OCI-LY3 (cell line): ENCODE results near the gene HS2ST1.

Experiments used
- H2AFZ ChIP-seq: fragments of 200-600, 300-600 bp; shearing (Covaris generic); 2 replicates; pipeline ENCODE4 v1.6.0; 2014; ENCODE audit warnings: antibody characterized with exemption, low read depth, low read length
- H3K27ac ChIP-seq: fragments of 200-600, 300-600 bp; sonication (generic); 2 replicates; pipeline ENCODE4 v1.5.1; 2014; ENCODE audit warnings: mild to moderate bottlenecking, low read length, moderate library complexity, mixed read lengths
- H3K27me3 ChIP-seq: fragments of 200-600, 300-600 bp; sonication (generic); 2 replicates; pipeline ENCODE4 v1.6.1; 2014; ENCODE audit warnings: low read depth, low read length, mixed read lengths
- H3K36me3 ChIP-seq: fragments of 200-600, 300-600 bp; sonication (generic); replicated peaks from 2 replicates; pipeline ENCODE3; 2014; ENCODE audit warnings: low read depth, low read length, mixed read lengths
- H3K4me1 ChIP-seq: fragments of 300-600, 200-600 bp; sonication (generic); 2 replicates; pipeline ENCODE4 v1.6.1; 2014; ENCODE audit warnings: low read length, mixed read lengths
- H3K4me2 ChIP-seq: fragments of 200-600, 300-600 bp; sonication (generic); 2 replicates; pipeline ENCODE4 v1.6.1; 2014; ENCODE audit warnings: low read length, mixed read lengths
- H3K4me3 ChIP-seq: fragments of 300-600, 200-600 bp; sonication (generic); 2 replicates; pipeline ENCODE4 v1.5.1; 2014; ENCODE audit warnings: antibody characterized with exemption, mild to moderate bottlenecking, low read length, moderate library complexity
- H3K79me2 ChIP-seq: fragments of 300-600, 200-600 bp; shearing (Covaris generic); 2 replicates; pipeline ENCODE4 v1.6.1; 2014; ENCODE audit warnings: mild to moderate bottlenecking, low read length, mixed read lengths
- H3K9ac ChIP-seq: fragments of 300-600, 200-600 bp; shearing (Covaris generic); 2 replicates; pipeline ENCODE4 v1.6.0; 2014; ENCODE audit warnings: mild to moderate bottlenecking, low read length, moderate library complexity
- H3K9me3 ChIP-seq: fragments of 200-600, 300-600 bp; shearing (Covaris generic); 2 replicates; pipeline ENCODE4 v1.6.1; 2014; ENCODE audit warnings: low read length, mixed read lengths; ENCODE audit not compliant: insufficient read depth
- H4K20me1 ChIP-seq: fragments of 200-600, 300-600 bp; sonication (generic); 2 replicates; pipeline ENCODE4 v1.6.1; 2016; ENCODE audit warnings: low read length, mixed read lengths; ENCODE audit not compliant: insufficient read depth
- CTCF ChIP-seq: fragments of 200-600, 300-600 bp; sonication (generic); IDR thresholded peaks from 2 replicates; pipeline ENCODE4 v1.5.1; 2014; ENCODE audit warnings: antibody characterized with exemption, low read length, low read depth
- EZH2phosphoT487 ChIP-seq: fragments of 200-600 bp; shearing (Covaris generic); IDR thresholded peaks from 2 replicates; pipeline ENCODE4 v1.6.1; 2018; ENCODE audit warnings: antibody characterized with exemption, mixed run types, low read depth

Gene HS2ST1

GRCh38 chr1:87103074-87103473 is 188.6 kb downstream of the HS2ST1 start:
- Histone ChIP-seq H3K4me2 (no peak overlapping the region), H3K27ac (no peak overlapping the region), H3K4me3 (no peak overlapping the region), H3K4me1 (peaks cover 3% of the 10 kb centered on the region; the same call in 1 of the 2 replicates), H3K79me2 (no peaks in the 10 kb centered on the region), H3K36me3 (no peaks in the 10 kb centered on the region), H4K20me1 (no peaks in the 10 kb centered on the region), H2AFZ (no peak overlapping the region), H3K9me3 (no peaks in the 10 kb centered on the region), H3K9ac (no peak overlapping the region), H3K27me3 (no peaks in the 10 kb centered on the region)
- TF ChIP-seq CTCF (no peak), EZH2phosphoT487 (no peak)

- Histone ChIP-seq H3K79me2 (no peaks in the 10 kb centered on the region), H3K27ac (no peak overlapping the region), H3K27me3 (no peaks in the 10 kb centered on the region), H3K4me1 (peaks cover 6% of the 10 kb centered on the region; the same call in 1 of the 2 replicates), H3K4me3 (no peak overlapping the region), H3K36me3 (no peaks in the 10 kb centered on the region), H2AFZ (no peak overlapping the region), H3K9ac (no peak overlapping the region), H3K9me3 (no peaks in the 10 kb centered on the region), H4K20me1 (no peaks in the 10 kb centered on the region), H3K4me2 (no peak overlapping the region)
- TF ChIP-seq CTCF (no peak), EZH2phosphoT487 (no peak)
Observed at GRCh38 chr1:87104140-87104539, 189.7 kb downstream of the HS2ST1 start.

- Histone ChIP-seq H4K20me1 (no peaks in the 10 kb centered on the region), H3K4me1 (peaks cover 6% of the 10 kb centered on the region; the same call in 1 of the 2 replicates), H2AFZ (no peak overlapping the region), H3K27me3 (no peaks in the 10 kb centered on the region), H3K79me2 (no peaks in the 10 kb centered on the region), H3K27ac (no peak overlapping the region), H3K9me3 (no peaks in the 10 kb centered on the region), H3K4me2 (no peak overlapping the region), H3K36me3 (no peaks in the 10 kb centered on the region), H3K9ac (no peak overlapping the region), H3K4me3 (no peak overlapping the region)
- TF ChIP-seq CTCF (no peak), EZH2phosphoT487 (no peak)
Observed at GRCh38 chr1:87104945-87105344, 190.5 kb downstream of the HS2ST1 start.

- H3K4me2 ChIP-seq: no peak overlapping the region
- H3K4me3 ChIP-seq: no peak overlapping the region
- no peak overlapping the region for H3K27ac ChIP-seq
- peaks cover 6% of the 10 kb centered on the region; the same call in 1 of the 2 replicates for H3K4me1 ChIP-seq
- H3K79me2 ChIP-seq: no peaks in the 10 kb centered on the region
- H3K36me3 ChIP-seq: no peaks in the 10 kb centered on the region
- TF ChIP-seq CTCF (no peak), EZH2phosphoT487 (no peak)
- no peaks in the 10 kb centered on the region for H3K27me3 ChIP-seq
- H4K20me1 ChIP-seq: no peaks in the 10 kb centered on the region
- H2AFZ ChIP-seq: no peak overlapping the region
- H3K9ac ChIP-seq: no peak overlapping the region
- no peaks in the 10 kb centered on the region for H3K9me3 ChIP-seq
Observed at GRCh38 chr1:87106144-87106543, 191.7 kb downstream of the HS2ST1 start.
